ENCODE results near the gene RYR2.

The RYR2 gene

GRCh38 chr1:237197470-237198425 is 155.8 kb downstream of the RYR2 start:
- DNase-seq (ENCODE audit: low spot score) = no peak
- TF ChIP-seq CTCF (IDR thresholded peaks at IDR 0.05; ENCODE audit: extremely low read depth, missing control alignments) = no peak

GRCh38 chr1:237199026-237199425 is 157.0 kb downstream of the RYR2 start:
- no peak for TF ChIP-seq CTCF (IDR thresholded peaks at IDR 0.05; ENCODE audit: extremely low read depth, missing control alignments)
- no peak for DNase-seq (ENCODE audit: low spot score)

GRCh38 chr1:237201155-237201554 is 159.2 kb downstream of the RYR2 start:
- DNase-seq (ENCODE audit: low spot score) = no peak
- TF ChIP-seq CTCF (IDR thresholded peaks at IDR 0.05; ENCODE audit: extremely low read depth, missing control alignments) = no peak

- TF ChIP-seq CTCF (IDR thresholded peaks at IDR 0.05; ENCODE audit: extremely low read depth, missing control alignments) = no peak
- DNase-seq (ENCODE audit: low spot score) = no peak
These were observed 162.9 kb downstream of the RYR2 start for GRCh38 chr1:237204841-237205240.

GRCh38 chr1:237205400-237206064 is 163.5 kb downstream of the RYR2 start:
- no peak for TF ChIP-seq CTCF (IDR thresholded peaks at IDR 0.05; ENCODE audit: extremely low read depth, missing control alignments)
- DNase-seq (ENCODE audit: low spot score) = no peak

- TF ChIP-seq CTCF (IDR thresholded peaks at IDR 0.05; ENCODE audit: extremely low read depth, missing control alignments) = no peak
- no peak for DNase-seq (ENCODE audit: low spot score)
These were observed 164.1 kb downstream of the RYR2 start for GRCh38 chr1:237206065-237206414.

- no peak for TF ChIP-seq CTCF (IDR thresholded peaks at IDR 0.05; ENCODE audit: extremely low read depth, missing control alignments)
- no peak for DNase-seq (ENCODE audit: low spot score)
These were observed 169.0 kb downstream of the RYR2 start for GRCh38 chr1:237211031-237211430.
